Measurements from ENCODE around the gene RNF121.
"Not testable (repeated sequence)": the region's sequence is repeated elsewhere in the genome, so short reads cannot be mapped to it uniquely, and the experiment has no call there.

The RNF121 gene

DNA sequence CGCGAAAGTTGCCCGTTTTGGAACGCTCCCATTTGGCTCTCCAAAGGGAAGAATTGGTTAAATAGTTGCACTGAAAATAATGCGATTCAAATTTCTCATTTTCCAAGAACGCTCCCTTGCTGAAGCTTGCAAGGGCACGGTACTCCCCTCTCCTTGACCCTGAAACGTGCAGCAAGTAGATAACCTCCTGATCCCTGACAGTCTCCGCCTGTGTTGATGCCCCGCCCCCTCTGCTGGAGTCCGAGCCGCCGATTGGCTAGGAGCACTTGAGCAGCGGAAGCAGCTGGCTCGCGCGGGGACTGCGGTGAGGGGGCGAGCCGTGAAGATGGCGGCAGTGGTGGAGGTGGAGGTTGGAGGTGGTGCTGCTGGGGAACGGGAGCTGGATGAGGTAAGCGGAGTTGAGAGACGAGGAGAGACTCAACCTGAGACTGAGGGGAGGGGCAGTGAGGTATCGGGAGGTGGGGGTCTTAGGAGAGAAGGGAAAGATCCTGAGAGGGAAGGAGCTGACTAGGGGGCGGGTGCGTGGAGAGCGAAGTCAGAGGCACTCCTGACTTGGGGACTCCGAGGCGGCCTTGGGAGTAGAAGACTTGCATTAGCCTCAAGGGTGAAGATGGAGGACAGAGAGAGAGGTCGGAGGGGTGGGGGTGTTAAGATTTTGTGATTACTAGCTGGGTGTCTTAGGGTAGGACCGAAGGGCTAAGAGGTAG lies at the start of gene RNF121:
Gene RNF121, plus strand, starts transcription at position 310 of the 707 bp plus-strand sequence. Its CDS starts 16 bp downstream, at position 326.
- peak; percentile 99 for DNase-seq

DNA sequence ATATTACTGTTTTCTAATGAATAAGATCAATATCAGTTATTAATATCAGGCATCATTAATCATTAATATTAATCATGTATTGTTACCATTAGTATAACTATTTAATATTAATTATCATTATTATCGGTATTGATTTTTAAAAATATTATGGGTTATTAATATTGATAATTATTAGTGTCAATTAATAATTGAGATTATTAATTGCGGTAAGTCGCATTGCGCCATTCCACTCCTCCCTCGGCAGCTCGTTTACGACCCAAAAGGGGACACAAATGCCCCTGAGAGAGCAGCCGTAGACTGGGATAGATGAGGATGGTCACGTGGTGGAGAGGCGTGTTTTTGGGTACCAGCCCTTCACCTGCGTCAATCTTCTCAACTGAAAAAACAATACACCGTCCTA lies 43.0 kb upstream of the RNF121 start:
- DNase-seq: not testable (repeated sequence)

GRCh38 chr11:71888335-71889010 lies 40.4 kb upstream of the RNF121 start:
- not testable (repeated sequence) for DNase-seq

GRCh38 chr11:71889181-71889872 lies 39.5 kb upstream of the RNF121 start:
- not testable (repeated sequence) for DNase-seq

GRCh38 chr11:71895961-71896360 lies 32.9 kb upstream of the RNF121 start:
- DNase-seq: no peak

- DNase-seq: not testable (repeated sequence)
These were observed 27.7 kb upstream of the RNF121 start for GRCh38 chr11:71901137-71901536.

DNA sequence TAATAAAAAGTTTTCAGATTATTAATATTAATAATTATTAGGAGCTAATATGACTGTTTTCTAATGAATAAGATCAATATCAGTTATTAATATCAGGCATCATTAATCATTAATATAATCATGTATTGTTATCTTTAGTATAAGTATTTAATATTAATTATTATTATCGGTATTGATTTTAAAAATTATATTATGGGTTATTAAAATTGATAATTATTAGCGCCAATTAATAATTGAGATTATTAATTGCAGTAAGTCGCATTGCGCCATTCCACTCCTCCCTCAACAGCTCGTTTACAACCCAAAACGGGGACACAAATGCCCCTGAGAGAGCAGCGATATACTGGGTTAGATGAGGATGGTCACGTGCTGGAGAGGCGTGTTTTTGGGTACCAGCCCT lies 20.6 kb upstream of the RNF121 start:
- no peak for DNase-seq

DNA sequence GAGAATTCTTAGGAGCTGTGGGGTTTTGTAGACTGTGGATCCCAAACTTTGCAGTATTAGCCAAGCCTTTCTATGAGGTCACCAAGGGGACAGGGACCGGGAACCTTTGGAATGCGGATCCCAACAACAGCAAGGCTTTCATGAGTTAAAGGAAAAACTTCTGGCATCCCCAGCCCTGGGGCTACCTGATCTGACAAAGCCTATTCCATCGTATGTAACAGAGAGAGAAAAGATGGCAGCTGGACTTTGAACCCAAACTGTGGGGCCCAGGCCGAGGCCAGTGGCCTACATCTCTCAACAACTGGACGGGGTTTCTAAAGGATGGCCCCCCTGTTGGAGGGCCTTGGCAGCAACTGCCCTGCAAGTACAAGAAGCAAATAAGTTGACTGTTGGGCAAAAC lies 18.1 kb upstream of the RNF121 start:
- DNase-seq: not testable (repeated sequence)

DNA sequence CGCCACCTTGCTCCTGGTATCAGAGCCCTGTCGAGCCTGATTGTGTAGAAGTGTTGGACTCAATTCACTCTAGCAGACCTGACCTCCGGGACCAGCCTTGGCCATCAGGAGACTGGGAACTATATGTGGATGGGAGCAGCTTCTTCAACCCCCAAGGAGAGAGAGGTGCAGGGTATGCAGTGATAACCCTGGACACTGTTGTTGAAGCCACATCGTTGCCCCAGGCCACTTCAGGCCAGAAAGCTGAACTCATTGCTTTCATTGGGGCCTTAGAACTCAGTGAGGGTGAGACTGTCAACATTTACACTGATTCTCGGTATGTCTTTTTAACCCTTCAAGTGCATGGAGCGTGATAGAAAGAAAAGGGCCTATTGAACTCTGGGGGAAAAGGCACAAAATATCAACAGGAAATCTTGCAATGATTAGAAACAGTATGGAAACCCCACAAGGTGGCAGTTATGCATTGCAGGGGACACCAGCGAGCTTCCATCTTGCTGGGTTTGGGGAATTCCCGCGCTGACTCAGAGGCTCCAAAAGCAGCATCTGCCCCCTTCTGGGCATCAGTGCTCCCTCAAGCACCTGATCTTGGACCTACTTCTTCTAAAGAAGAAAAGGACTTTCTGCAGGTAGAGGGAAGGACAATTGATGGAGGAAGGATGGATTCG lies 17.4 kb upstream of the RNF121 start:
- not testable (repeated sequence) for DNase-seq

DNA sequence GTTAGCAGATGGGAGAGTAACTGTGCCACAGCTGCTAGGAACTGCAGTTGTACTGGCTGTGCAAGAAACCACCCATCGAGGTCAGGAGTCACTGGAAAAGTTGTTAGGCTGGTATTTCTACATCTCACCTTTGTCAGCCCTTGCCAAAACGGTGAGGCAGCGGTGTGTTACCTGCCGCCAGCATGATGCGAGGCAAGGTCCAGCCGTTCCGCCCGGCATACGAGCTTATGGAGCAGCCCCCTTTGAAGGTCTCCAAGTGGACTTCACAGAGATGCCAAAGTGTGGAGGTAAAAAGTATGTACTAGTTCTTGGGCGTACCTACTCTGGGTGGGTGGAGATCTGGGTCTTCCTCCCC lies 16.9 kb upstream of the RNF121 start:
- DNase-seq: not testable (repeated sequence)

GRCh38 chr11:71913756-71914526 lies 14.9 kb upstream of the RNF121 start:
- DNase-seq: no peak

- DNase-seq: no peak
These were observed 14.1 kb upstream of the RNF121 start for GRCh38 chr11:71914617-71915189.

DNA sequence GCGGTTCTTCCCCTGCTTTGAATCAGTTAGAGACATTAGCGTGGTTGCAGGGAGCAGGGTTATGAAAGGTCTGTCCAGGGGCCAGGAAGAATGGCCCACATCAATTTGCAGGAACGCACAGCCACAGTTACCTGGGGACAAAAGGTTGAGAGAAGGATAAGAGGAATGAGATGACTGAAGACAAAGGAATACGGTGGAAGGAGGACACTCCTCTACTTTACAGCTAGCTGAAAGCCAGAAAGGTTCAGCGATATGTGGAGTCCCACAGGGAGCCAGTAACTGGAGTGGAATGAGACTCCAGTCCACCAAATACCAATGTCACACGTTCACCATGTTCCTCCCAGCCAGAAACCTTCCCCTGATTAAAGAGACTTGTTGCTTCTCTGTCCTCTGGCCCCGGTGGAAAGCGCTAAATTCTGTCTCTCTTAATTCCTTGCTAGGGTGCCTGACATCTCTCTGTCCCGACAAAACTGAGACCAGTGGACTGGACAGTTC lies 11.2 kb upstream of the RNF121 start:
- no peak for DNase-seq

GRCh38 chr11:71927820-71928736 lies 768 bp upstream of the RNF121 start, which contains the start of gene XNDC1N:
Gene XNDC1N (minus strand): TSS chr11:71928594. CDS start chr11:71923353, 5,241 bp downstream.
- DNase-seq: peak; percentile 97

DNA sequence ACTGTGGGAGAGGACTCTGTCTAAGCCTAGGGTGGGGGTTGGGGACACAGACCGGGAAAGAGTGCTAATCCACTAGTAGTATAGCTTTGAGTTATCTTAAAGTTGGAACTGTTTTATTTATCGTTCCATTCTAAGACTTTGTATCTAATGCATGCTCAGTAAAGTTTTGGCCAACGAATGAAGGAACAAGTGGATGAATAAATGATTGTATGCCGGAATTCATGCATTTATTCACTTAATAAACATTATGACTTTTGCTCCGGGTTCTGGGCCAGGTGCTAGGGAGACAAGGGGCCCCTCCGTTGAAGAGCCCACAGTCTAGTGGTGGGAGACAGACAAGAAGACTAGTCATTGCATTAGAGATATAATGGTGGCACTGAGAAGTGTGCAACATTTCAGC lies 645 bp downstream of the RNF121 start:
- DNase-seq: no peak

DNA sequence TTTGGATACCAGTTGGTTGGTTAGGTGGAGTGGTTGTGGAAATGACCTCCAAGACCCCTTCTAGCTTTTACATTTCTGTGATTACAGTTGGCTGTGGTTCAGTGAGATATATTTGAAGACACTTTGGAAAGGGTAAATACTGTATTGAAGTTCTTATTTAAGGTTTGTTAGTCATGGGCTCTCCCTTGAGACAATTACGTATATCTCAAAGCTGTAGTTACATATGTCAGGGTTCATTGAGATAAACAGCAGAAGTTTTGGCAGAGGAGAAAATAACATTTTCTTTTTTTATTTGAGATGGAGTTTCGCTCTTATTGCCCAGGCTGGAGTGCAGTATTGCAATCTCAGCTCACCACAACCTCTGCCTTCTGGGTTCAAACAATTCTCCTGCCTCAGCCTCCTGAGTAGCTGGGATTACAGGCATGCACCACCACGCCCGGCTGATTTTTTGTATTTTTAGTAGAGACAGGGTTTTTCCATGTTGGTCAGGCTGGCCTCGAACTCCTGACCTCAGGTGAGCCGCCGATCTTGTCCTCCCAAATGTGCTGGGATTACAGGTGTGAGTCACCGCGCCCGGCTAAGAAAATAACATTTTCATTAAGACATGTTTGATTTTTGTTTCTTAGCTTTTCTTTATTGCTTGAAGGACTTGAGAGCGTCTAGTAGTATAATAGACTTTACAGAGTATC lies 1.9 kb downstream of the RNF121 start:
- DNase-seq: no peak

DNA sequence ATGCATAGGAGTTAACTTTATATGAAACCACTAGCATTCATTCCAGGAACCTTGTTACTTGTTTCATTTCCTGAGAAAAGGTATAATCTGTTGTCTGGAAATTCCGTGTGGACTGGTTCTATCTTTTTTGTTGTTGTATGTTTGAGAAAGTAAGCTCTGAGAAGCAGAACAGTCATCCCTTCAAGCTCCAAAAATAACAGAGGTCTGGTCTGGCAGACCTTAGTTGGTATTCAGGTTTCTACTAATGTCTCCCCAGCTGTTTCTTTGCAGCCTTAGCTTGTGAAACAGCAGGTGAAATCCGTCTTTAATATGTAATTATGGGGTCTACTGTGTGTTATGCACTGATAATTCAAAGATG lies 2.4 kb downstream of the RNF121 start:
- no peak for DNase-seq

DNA sequence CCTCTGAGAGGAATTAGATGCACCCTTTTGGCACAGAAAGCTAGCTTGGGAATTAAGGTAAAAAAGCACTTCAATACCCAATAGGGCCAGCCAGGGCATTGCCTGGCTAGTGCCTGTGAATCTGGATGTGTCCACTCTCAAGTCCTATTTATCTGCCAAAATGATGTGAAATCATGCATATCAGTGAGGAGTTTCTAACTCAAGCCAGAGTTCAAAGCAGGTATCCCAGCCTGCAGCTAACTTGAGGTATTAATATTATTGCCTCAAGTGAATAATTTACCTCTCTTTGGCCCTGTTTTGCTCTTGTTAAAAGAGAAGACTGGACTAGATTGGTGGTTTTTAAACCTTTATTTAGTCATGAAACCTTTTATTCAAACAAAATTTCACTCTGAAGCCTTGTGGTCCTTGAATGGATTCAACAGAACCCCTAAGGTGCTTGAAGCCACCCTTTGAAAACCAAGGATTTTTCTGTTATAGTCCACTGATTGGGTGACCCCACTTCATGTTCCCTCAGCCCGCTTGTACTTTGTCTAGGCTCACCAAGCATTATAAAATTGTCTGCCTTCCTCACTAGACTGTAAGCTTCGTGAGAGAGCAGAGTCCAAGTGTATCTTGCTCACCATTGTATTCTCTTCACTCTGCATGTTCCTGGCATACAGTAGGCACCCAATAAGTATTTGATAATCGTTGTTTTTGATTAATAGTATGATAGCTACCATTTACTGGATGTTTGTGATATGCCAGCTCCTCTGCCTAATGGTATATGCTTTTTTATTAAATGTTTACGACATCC lies 4.5 kb downstream of the RNF121 start:
- peak; percentile 9 for DNase-seq

DNA sequence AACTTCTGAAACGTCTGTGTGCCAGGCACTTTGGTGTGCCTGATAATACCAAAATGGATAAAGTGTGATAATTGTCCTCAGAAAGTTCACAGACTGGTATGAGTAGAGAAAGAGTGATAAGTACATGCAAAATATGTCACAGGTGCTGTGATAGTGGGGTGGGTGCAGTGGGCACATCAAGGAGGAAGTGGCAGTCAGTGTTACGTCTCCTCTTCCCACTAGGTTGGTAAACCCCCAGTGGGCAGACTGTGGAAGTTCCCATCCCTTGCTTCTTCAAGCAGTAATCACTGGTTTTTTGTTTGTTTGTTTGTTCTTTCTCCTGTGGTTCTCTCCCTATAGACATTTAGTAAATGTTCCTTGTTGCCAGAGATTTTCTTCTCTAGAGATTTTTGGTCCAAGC lies 5.4 kb downstream of the RNF121 start:
- DNase-seq: no peak

Data from DMS79 (cell line).